K562 (cell line): ENCODE data around the gene NPFF. TPM values are rescaled to one million over a fixed set of nuclear protein-coding genes. Genes with fewer than 3 reads are reported as not detected.

Experiments used
- CREM ChIP-seq: IDR thresholded peaks from 2 replicates; pipeline ENCODE4 v1.6.1; 2014; ENCODE audit warnings: antibody characterized with exemption, low read depth
- HMBOX1 ChIP-seq: sonication (generic); IDR thresholded peaks from 2 replicates; pipeline ENCODE4 v1.6.1; 2016
- ILF3 ChIP-seq: fragments of 450-650 bp; IDR thresholded peaks from 2 replicates; pipeline ENCODE4 v1.6.1; 2018; ENCODE audit warnings: antibody characterized with exemption, mild to moderate bottlenecking, moderate library complexity, borderline replicate concordance
- KLF16 ChIP-seq: IDR thresholded peaks from 2 replicates; pipeline ENCODE4 v1.6.1; 2016; ENCODE audit warnings: antibody characterized with exemption
- MLLT1 ChIP-seq, 2 experiments: fragments of 450-650 bp; IDR thresholded peaks; 2 replicates each; pipeline ENCODE4 v1.6.1; 2016
- RAD51 ChIP-seq: fragments of 450-650 bp; IDR thresholded peaks from 2 replicates; pipeline ENCODE4 v1.7.1; 2016; ENCODE audit warnings: low read depth, mild to moderate bottlenecking, borderline replicate concordance
- REST ChIP-seq, 2 experiments: fragments of 450-650 bp; formaldehyde crosslinking in 1 of 2; IDR thresholded peaks; 2 replicates each; pipeline versions ENCODE4 v1.4.0 to v1.6.1; 2014 to 2020; ENCODE audit warnings: mild to moderate bottlenecking in 2 of 2, borderline replicate concordance in 1 of 2, low read depth in 1 of 2
- SMC3 ChIP-seq: conservative IDR thresholded peaks from 2 replicates; pipeline ENCODE4 v1.6.1; 2011; ENCODE audit warnings: low read depth, low read length, improper control_type of control experiment; ENCODE audit not compliant: insufficient read depth
- ZKSCAN3 ChIP-seq: fragments of 250-450 bp; sonication (Bioruptor Pico); IDR thresholded peaks from 2 replicates; pipeline ENCODE4 v1.4.0; 2020
- ZNF197 ChIP-seq: fragments of 200-800 bp; sonication (Bioruptor generic); IDR thresholded peaks from 2 replicates; pipeline ENCODE4 v1.6.1; 2016; ENCODE audit warnings: low read depth, missing genetic modification characterization, missing compliant biosample characterization
- ZNF444 ChIP-seq: fragments of 250-450 bp; sonication (Bioruptor Pico); IDR thresholded peaks from 2 replicates; pipeline ENCODE4 v1.4.0; 2020; ENCODE audit warnings: mild to moderate bottlenecking, moderate library complexity
- ZNF785 ChIP-seq: fragments of 250-450 bp; sonication (Bioruptor Pico); IDR thresholded peaks from 2 replicates; pipeline ENCODE4 v1.4.0; 2020; ENCODE audit warnings: mild to moderate bottlenecking
- polyA plus RNA-seq, 8 experiments: library from polyadenylated mRNA; depleted of rRNA in 4 of 8; stranded (reverse) in 5 of 8; unstranded in 3 of 8; fragments of >200 nt; fragmentation: Nextera tagmentation in 2 of 8; fragmentation: Illumina TruSeq in 1 of 8; extraction: Ambion mirVana in 2 of 8; extraction: Trizol in 1 of 8; gene quantifications; 2 replicates each; pipeline versions ENCODE4 v1.2.1 to v1.2.3, GENCODE V29; 2011 to 2014; ENCODE audit warnings: inconsistent platforms in 1 of 8, missing spikeins in 1 of 8
- total RNA-seq, 7 experiments: library from RNA; depleted of rRNA in 6 of 7; stranded (reverse); fragments of >200 nt in 6 of 7; fragmentation: Illumina TruSeq in 2 of 7; extraction: Trizol in 2 of 7; gene quantifications; 2 replicates each; pipeline versions ENCODE4 v1.2.1 to v1.2.3, GENCODE V29; 2011 to 2021; ENCODE audit warnings: low replicate concordance in 1 of 7

Gene NPFF
- total and polyA plus RNA-seq, 9 of the 15 experiments (the other 6 are each of a cell fraction or from before 2014, with no cell fraction given) = 0.15 to 1.2 (median 0.55) TPM; not detected in 6

GRCh38 chr12:53543539-53543938 lies 36.3 kb upstream of the NPFF start (continued):
- TF ChIP-seq REST (IDR thresholded peaks at IDR 0.05; ENCODE audit: borderline replicate concordance) (peak; percentile 67), REST (CRISPR knock-in tag; IDR thresholded peaks at IDR 0.05; ENCODE audit: low read depth) (no peak), KLF16 (0 out of 2 replicates have a peak, but pooled peaks have one; percentile 29), MLLT1 (IDR thresholded peaks at IDR 0.05) (0 out of 4 replicates have a peak, but pooled peaks of 1 of the 2 experiments have one; percentile 27), RAD51 (no peak), ZNF197 (CRISPR knock-in tag) (no peak), ILF3 (no peak), ZNF785 (CRISPR knock-in tag) (no peak), CREM (0 out of 2 replicates have a peak, but pooled peaks have one; percentile 8), SMC3 (peak; percentile 69; the same call in 1 of the 2 replicates), HMBOX1 (peak; percentile 70), ZNF444 (CRISPR knock-in tag) (no peak), ZKSCAN3 (CRISPR knock-in tag) (no peak)
